ENCODE measurements around the gene POLR2F. TPM values are rescaled to one million over a fixed set of nuclear protein-coding genes. Genes with fewer than 3 reads are reported as not detected.

Gene POLR2F
- total and polyA plus RNA-seq, 9 of the 15 experiments (the other 6 are each of a cell fraction or from before 2014, with no cell fraction given) = 98.9 to 410 (median 168) TPM

- TF ChIP-seq CREB5 (CRISPR knock-in tag; IDR thresholded peaks at IDR 0.05) (no peak), ARID3A (IDR thresholded peaks at IDR 0.05; ENCODE audit: borderline replicate concordance, low read depth, low read length) (no peak), NFE2 (IDR thresholded peaks at IDR 0.05; ENCODE audit: low read depth) (no peak), ZNF318 (IDR thresholded peaks at IDR 0.05; ENCODE audit: borderline replicate concordance in 1 of 2, low read depth in 1 of 2) (no peak), XRCC4 (IDR thresholded peaks at IDR 0.05; ENCODE audit: extremely low read depth, insufficient read depth, insufficient read length) (no peak), ZNF644 (tag; IDR thresholded peaks at IDR 0.05; ENCODE audit: low read depth) (no peak), MAZ (CRISPR knock-in tag; conservative IDR thresholded peaks at IDR 0.05 in 1 of 2, IDR thresholded peaks at IDR 0.05 in 1 of 2) (no peak), ZNF561 (CRISPR knock-in tag; conservative IDR thresholded peaks at IDR 0.05) (no peak), CXXC5 (CRISPR knock-in tag; IDR thresholded peaks at IDR 0.05) (no peak), SRSF1 (IDR thresholded peaks at IDR 0.05; ENCODE audit: low read depth, low read length) (no peak), CBFB (CRISPR knock-in tag; IDR thresholded peaks at IDR 0.05) (no peak), HMG20B (CRISPR knock-in tag; IDR thresholded peaks at IDR 0.05) (no peak), ZNF717 (CRISPR knock-in tag; IDR thresholded peaks at IDR 0.05) (no peak)
- TF ChIP-seq, protein P1, sequence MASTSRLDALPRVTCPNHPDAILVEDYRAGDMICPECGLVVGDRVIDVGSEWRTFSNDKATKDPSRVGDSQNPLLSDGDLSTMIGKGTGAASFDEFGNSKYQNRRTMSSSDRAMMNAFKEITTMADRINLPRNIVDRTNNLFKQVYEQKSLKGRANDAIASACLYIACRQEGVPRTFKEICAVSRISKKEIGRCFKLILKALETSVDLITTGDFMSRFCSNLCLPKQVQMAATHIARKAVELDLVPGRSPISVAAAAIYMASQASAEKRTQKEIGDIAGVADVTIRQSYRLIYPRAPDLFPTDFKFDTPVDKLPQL (IDR thresholded peaks at IDR 0.05; ENCODE audit: extremely low read depth, insufficient read length) = no peak
These were observed 38.4 kb downstream of the POLR2F start (continued) for GRCh38 chr22:37991731-37992442.
